HL-60/S4 (cell line): ENCODE results near the gene STAB1.

ENCODE experiments used
- in situ Hi-C: fragments of 300-500 bp; cut with MboI; formaldehyde crosslinking; loops from 2 replicates; pipeline ENCODE4 v1.14.3; 2022; ENCODE audit warnings: low sequenced_read_pairs

STAB1 gene

DNA sequence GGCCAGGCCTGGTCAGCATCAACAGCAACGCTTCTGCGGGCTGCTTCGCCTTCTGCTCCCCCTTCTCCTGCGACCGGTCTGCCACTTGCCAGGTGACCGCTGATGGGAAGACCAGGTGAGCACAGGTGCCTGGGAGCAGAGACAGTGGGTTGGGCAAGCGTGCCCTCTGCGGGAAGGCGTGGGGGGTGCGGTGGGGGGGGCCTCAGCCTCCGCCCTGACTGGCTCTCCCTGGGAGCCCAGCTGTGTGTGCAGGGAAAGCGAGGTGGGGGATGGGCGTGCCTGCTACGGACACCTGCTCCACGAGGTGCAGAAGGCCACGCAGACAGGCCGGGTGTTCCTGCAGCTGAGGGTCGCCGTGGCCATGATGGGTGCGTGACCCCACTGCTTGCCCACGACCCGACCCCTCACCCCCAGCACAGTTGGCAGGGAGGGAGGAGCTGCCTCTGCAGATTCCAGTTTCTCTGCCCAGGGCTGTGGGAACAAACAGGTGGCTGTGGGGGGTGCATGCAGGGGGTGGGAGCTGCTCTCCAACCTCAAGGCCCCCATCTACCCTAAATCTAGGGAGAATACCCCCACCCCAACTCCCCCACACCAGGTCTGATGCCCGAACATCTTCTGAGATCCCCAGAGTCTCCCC lies 8.8 kb downstream of the STAB1 start:
- in situ Hi-C loops, result no loop called here

DNA sequence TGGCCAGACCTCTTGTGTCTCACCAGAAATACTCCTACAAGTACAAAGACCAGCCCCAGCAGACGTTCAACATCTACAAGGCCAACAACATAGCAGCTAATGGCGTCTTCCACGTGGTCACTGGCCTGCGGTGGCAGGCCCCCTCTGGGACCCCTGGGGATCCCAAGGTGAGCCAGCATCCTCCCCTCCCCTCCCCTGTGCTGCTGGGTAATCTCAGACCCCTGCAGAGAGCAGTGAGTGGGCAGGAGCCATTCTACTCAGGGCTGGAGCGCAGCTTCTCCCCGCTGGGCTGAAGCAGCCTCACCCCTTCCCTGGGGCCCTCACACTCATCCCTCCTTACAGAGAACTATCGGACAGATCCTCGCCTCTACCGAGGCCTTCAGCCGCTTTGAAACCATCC lies 9.8 kb downstream of the STAB1 start:
- in situ Hi-C loops, result no loop called here

DNA sequence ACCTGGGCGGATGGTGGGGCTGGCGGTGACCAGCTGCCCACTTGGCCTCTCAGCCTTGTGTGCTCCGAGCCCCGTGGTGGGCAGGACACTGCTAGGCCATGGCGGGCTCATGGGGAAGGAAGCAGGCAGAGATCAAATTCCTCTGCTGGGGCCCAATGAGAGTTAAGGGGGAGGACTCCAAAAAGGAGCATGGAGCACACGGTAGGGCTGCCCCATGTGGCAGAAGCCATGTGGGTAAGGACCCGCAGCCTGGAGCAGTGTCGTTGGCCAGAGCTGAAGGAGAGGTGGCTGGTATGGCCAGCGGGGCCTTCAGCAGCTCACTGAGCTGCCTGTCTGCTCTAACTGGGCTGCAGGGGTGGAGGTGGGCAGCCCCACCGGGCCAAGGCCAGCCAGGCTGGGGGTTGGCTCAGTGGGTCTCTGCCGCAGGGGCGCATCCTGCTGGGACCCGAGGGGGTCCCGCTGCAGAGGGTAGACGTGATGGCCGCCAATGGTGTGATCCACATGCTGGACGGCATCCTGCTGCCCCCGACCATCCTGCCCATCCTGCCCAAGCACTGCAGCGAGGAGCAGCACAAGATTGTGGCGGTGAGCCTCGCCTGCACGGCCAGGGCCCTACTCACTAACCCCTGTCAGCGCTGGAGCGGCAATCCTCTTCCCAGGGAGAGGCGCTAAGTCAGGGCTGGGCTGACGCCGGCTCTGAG lies 11.3 kb downstream of the STAB1 start:
- in situ Hi-C loops, result no loop called here

DNA sequence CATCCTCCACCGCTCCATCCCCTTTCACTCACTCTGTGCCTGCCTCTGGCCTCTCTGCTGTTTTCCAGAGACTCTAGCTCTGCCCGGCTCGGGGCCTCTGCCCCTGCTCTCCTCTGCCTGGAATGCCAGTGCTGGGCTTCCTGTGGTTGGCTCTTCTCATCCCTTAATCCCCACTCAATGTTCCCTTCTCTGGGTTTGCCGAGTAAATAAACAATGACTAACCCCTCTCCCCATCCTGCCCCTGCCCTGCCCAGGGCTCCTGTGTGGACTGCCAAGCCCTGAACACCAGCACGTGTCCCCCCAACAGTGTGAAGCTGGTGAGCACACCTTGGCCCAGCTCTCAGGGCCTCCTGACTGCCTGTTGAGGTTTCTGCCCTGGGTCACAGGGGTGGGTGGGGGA lies 12.2 kb downstream of the STAB1 start:
- in situ Hi-C loops, result no loop called here

GRCh38 chr3:52509753-52510328 lies 14.7 kb downstream of the STAB1 start:
- in situ Hi-C loops, result no loop called here

GRCh38 chr3:52511509-52511908 lies 16.4 kb downstream of the STAB1 start:
- in situ Hi-C loops, result no loop called here

DNA sequence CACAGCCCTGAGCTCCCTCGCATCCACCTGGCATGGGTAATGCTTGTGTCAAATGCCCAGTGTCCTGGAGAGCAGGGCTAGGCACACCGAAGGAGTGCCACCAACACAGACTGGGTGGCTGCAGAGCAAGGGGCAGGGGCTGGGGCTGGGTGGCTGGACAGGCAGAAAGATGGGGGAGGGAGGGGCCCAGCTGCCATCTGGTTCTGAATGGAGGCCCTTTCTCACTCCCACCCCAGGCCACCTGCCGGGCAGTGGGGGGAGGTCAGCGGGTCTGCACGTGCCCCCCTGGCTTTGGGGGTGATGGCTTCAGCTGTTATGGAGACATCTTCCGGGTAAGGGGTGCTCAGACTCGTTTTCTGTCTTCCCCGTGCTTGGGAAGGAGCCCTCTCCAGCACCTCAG lies 17.0 kb downstream of the STAB1 start:
- in situ Hi-C loops, result no loop called here

DNA sequence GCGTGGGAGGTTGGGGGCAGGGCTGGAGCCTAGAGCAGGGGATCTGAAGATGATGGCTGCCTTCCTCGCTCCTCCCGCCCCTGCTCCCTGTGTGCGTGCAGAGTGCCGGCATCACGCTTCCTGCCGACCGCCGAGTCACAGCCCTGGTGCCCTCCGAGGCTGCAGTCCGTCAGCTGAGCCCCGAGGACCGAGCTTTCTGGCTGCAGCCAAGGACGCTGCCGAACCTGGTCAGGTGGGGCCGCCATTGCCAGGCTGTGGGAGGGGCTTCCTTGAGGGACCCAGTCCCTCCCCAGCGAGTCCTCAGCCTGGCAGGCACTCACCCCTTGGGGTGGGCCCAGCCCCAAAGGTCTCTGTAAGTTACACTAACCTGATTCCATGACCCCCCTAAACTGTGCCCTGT lies 17.6 kb downstream of the STAB1 start:
- in situ Hi-C loops, result no loop called here

GRCh38 chr3:52513281-52513680 lies 18.1 kb downstream of the STAB1 start:
- in situ Hi-C loops, result no loop called here

- in situ Hi-C loops, result no loop called here
These were observed 19.4 kb downstream of the STAB1 start for GRCh38 chr3:52514576-52514975.

GRCh38 chr3:52515192-52515591 lies 20.1 kb downstream of the STAB1 start:
- in situ Hi-C loops, result no loop called here

- in situ Hi-C loops, result no loop called here
These were observed 21.5 kb downstream of the STAB1 start for GRCh38 chr3:52516509-52517195.

- in situ Hi-C loops, result no loop called here
These were observed 22.9 kb downstream of the STAB1 start for GRCh38 chr3:52517796-52518722.

GRCh38 chr3:52518723-52519444 lies 23.7 kb downstream of the STAB1 start:
- in situ Hi-C loops, result no loop called here

- in situ Hi-C loops, result no loop called here
These were observed 24.5 kb downstream of the STAB1 start for GRCh38 chr3:52519445-52520140.

- in situ Hi-C loops, result no loop called here
These were observed 25.1 kb downstream of the STAB1 start for GRCh38 chr3:52520141-52520667.

GRCh38 chr3:52520716-52521487 lies 25.8 kb downstream of the STAB1 start:
- in situ Hi-C loops, result no loop called here

- in situ Hi-C loops, result no loop called here
These were observed 26.3 kb downstream of the STAB1 start for GRCh38 chr3:52521488-52521824.
